ENCODE results near the gene PVALB.
"Not testable (repeated sequence)": the region's sequence is repeated elsewhere in the genome, so short reads cannot be mapped to it uniquely, and the experiment has no call there.

Gene PVALB

DNA sequence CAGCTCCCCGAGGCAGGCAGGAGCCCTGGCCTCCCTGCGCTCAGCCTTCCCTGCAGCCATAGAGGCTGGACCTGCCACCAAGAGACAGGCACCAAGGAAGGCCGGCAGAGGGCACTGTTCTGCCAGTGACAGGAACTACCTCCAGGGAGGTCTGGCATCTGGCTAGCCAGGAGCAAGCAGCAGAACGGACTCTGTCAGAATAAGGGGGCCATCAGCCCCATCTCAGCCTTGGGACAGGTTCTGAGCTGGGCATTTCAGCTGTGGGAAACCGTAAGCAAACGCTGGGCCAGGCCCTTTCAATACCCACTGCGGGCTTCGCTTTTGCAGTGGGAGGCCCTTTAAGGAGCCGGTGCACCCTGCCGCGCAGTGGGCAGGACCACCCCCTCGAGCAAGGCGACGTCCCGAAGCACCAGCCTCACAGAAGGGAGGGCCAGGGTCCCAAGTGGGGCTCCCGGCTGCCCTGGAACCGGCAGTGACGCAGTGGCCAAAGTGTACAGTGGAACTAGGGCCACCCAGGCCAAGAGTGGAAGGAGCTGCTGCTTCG, 59.1 kb downstream of the PVALB start:
- peak; percentile 74 for DNase-seq (ENCODE audit: low read depth, low spot score)

DNA sequence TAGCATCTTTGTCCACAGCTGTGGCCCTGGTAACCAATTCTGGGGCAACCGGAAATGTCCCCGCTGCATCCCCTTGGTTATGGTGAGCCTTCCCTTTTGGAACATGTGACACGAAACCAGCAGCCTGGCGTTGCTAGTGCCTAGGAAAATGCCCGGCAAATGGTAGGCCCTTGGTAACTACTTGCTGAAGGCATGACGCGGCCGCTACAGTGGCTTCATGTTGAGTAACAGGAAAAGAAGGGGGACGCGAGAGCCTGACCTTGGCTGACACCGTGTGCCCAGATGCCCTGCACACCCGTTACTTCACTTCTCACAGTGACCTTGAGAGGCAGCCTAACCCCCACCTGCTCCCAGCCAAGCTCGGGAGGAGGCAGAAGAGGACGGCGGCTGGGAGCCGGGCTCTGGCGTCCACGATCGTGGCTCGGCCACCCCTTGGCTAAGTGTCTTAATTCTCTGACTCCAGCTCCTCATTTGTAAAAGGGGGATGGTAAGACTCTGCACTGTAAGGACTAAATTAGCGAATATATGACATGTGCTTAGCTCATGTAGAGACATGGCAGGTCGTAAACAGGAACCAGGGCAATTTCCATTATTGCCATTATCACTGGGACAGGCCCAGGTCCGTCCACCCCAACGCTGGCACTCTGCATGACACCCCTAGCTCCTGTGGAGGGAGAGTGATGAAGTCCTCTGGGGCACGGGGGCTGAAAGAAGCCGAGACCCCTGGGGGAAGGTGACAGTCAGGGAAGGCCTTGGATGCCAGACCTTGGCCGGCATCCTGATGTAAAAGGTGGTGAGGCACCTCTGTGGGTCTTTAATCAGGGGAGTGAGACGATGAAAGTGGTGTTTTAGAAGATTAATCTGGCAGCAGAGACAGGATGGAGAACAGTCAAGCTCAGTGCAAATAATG, 59.8 kb downstream of the PVALB start:
- no peak for DNase-seq (ENCODE audit: low read depth, low spot score)

DNA sequence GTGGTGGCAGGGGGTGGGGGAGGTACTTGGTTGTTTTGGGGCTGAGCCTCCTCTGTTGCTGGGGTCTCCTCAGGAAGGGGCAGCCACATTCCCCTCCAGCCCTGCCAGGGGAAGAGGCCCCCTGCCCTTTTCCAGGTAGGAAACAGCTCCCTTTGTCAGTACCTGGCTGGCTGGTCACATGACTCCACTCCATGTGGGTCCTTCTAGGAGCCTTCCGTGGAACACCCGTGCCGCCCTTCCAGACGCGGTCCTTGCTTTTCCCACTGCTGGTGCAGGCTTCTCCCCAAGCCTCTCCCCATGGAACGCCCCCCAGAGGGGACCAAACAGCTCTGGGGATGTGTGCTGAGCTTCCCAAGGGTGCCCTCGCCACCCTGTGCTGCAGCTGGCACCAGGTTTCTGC, 60.8 kb downstream of the PVALB start:
- DNase-seq (ENCODE audit: low read depth, low spot score), result no peak

DNA sequence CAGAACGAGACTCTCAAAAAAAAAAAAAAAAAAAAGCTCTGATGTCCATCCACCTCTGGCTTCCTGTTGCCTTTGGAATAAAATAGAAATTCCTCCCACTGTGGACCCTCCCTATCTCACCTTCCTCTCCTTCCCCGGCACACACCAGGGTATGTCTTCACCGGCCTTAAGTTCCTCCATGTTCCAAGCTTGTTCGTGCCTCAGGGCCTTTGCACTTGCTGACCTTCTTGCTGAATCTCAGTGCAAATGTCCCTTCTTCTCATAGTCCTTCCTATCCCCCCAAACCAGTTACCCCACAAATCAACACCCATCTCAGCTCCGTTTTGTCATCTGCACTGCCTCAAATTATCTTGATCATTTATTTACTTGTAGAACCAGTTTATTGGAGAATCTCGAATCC, 61.5 kb downstream of the PVALB start:
- DNase-seq (ENCODE audit: low read depth, low spot score), result no peak

DNA sequence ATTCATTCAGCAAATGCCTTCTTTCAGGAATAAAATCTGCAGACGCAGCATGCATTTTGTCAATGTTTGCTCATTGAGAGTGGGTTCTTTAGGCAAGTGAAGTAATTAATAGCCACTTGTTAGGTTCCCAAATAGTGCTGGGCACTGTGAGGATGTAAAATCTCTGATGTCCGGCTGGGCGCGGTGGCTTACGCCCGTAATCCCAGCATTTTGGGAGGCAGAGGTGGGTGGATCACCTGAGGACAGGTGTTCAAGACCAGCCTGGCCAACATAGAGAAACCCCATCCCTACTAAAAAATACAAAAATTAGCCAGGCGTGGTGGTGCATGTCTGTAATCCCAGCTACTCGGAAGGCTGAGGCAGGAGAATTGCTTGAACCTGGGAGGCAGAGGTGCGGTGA, 62.0 kb downstream of the PVALB start:
- not testable (repeated sequence) for DNase-seq (ENCODE audit: low read depth, low spot score)

DNA sequence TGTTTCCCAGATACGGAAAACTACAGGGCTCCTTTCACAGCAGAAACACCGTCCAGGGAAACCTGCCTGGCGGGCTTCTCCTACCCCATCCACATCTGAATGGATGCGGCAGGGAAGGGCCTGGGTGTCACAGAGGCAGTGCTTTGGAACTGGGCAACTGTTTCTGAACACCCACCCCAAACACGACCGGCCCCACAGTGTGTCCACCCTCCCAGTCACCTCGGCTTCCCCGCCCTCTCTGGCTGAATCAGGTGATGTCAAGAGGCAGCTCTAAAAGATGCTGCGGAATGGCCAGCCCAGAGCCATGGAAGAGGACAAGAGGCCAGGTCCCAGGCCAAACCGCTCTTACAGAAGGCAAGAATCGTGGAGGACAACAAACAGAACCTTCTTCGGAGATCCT, 62.9 kb downstream of the PVALB start:
- DNase-seq (ENCODE audit: low read depth, low spot score), result no peak

DNA sequence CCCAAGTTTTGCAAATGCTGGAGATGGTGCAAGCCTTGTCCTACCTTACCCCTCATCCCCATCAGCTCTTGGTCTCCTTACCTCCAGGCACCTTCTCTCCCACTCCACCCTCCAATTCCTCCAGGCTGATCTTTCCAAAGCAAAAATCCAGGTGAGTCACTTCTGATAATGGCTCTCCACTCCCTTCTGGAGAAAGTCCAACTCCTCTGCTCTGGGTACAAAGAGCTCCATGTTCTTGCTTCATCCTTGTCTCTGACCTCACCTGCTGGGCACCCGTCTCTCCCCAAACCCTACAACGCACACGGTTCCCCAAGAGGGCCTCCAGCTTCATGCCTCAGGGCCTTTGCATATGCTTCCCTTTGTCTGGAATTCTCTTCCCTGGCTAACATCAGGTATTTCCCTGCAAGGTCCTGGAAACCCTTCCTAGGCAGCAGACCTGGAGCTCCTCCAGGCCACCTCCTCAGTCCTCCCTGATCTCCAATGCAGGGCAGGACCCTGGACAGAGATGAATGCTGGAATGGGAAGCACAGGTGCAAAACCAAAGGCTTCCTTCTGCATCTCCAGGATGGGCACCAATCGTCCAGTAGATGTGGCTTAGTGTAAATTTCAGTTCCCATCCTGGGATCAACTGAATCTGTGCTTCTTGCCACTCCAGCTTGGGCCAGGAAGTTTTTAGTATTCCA, 63.6 kb downstream of the PVALB start:
- DNase-seq (ENCODE audit: low read depth, low spot score), result peak; percentile 34

Data from astrocyte of the hippocampus (primary cell).